HG02885 (cell line): ENCODE measurements around the gene TIAM1.
A peak's percentile ranks its signal among the peaks of the same experiment; 100 is the strongest.

ENCODE experiments used
- ATAC-seq: cut with Tn5 transposase; IDR thresholded peaks from one replicate; pipeline ENCODE4 v1.9.1; 2021; ENCODE audit warnings: mild to moderate bottlenecking; ENCODE audit not compliant: unreplicated experiment, poor library complexity

TIAM1 gene

DNA sequence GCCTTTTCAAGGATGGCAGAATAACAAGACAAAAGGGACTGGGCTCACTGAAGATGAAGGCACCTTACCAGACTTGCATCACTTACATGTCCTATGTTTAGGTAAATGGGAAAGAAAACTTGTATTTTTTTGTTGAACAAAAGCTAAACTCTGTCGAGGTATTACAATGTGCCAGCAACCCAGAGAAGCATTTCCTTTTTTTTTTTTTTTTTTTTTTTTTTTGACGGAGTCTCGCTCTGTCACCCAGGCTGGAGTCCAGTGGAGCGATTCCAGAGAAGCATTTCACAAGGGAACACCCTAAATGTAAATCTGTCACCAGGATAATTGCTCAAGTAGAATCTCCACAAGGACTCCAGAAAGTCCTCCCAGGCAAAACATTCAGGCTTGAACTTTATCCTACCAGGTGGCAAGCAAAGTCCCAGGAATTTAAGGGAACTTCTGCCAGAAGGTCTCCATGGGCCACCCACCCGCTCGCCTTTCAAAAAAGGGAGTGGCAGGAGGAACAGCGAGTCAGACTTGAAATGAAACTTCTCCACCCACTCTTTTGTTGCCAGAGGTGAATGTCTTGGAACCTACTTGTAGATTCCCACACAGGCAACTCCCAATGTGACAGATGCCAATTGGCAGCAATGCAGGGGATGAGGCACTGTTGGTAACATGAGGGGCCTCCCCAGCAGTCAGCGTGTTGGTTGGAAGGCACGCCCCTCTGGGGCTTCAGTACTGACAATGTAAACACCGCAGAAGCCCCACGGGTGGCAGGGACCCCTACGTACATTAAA is 125.0 kb downstream of the TIAM1 start:
- no peak for ATAC-seq

- ATAC-seq, result no peak
Measured at GRCh38 chr21:31216206-31216605, 127.9 kb downstream of the TIAM1 start.

GRCh38 chr21:31213787-31214186 is 130.3 kb downstream of the TIAM1 start:
- ATAC-seq, result no peak

DNA sequence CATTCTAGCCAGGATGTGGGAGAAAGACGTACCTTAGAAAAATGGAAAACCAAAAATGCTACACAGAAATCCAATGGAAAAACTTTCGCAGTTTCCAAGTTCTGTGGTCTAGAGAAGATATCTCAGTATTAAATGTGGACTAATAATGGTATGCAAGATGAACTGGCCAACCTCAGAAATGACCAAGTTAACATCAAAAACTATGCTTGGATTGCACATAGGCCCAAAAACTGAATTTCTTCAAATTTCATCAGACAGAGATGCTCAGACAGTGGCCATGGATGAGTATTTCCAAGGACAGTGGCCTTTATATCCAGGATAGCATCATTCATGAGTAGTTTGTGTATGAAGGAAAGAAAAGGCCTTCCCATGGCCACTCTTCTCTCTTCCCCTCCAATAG is 132.2 kb downstream of the TIAM1 start:
- no peak for ATAC-seq

- no peak for ATAC-seq
Measured at GRCh38 chr21:31205412-31205811, 138.6 kb downstream of the TIAM1 start.

GRCh38 chr21:31204801-31205200 is 139.3 kb downstream of the TIAM1 start:
- no peak for ATAC-seq

DNA sequence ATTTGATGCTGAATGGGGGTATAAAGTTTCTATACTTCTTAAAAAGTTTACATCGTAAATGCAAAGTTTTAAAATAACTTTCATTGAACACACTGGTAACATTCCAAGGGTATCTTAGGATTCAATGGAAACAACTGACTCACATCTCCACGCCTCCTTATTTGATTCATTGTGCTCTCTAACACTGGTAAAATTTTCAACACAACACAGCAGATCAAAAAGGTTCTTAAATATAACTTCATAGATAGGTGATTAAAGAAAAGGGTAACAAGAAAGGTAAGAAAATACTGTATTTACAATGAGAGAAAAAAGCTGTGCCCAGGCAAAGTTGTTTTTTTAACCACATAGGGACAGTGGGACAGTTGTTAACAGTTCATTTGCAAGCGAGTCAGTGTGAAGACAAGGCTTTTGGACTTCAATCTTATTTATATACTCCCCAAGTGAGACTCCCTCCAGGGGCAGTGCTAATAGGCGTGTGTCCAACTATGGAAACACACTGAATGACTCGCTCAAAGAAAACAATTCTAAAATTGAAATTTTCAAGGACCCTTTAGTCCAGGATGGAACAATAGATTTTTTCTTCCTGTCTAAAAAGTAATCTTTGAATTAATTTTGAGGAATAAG is 140.5 kb downstream of the TIAM1 start:
- ATAC-seq, result no peak

GRCh38 chr21:31201548-31201947 is 142.5 kb downstream of the TIAM1 start:
- peak; percentile 81 for ATAC-seq

GRCh38 chr21:31201144-31201543 is 142.9 kb downstream of the TIAM1 start:
- peak; percentile 23 for ATAC-seq

DNA sequence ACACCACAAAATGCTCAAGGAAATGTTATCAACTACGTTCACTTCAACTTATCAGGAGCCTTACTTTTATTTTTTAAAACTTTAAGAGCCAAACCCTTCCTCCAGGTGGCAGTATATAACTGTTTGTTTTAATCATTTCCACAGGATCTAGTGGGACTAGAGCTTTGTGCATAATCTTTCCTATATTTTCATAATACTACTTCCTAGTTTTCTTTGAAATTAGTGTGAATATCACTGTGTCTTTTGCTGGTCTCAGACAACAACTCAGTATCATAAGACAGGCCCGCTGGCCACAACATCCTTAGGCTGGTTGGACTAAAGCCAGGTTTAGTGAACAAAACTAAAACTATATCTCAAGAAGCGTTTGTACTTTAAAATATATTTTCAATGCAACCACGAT is 145.5 kb downstream of the TIAM1 start:
- no peak for ATAC-seq

- ATAC-seq, result no peak
Measured at GRCh38 chr21:31196724-31197123, 147.3 kb downstream of the TIAM1 start.

DNA sequence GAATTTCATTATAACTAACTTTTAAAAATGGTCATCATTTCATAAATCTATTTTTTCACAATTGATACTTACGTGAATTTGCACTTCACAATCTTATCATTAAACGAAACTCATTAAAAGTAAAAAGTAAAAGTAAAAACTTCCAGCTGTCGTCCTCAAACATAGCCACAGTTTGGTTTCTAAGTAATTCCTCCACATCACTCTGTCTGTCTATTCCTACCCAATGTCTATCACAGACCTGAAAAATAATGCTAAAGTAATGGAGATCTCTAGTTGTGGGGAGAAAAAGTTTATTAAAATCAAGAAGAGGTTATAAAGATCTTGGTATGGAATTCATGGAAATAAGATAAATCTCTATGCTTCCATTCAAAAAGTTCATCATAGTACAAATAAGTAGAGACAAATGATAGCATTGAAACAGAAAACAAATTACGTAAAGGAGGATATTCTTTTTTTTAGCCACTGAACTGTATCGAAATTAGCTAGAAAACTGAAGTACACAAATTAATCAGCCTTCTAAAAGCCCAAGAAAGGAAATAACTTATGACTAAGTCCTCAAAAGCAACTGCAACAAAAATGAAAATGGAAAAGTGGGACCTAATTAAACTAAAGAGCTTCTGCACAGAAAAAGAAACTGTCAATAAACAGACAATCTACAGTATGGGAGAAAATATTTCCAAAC is 148.6 kb downstream of the TIAM1 start:
- peak; percentile 77 for ATAC-seq

- ATAC-seq, result no peak
Measured at GRCh38 chr21:31194510-31195293, 149.4 kb downstream of the TIAM1 start.

GRCh38 chr21:31193761-31194160 is 150.3 kb downstream of the TIAM1 start:
- ATAC-seq, result no peak

- no peak for ATAC-seq
Measured at GRCh38 chr21:31191553-31191952, 152.5 kb downstream of the TIAM1 start.

- no peak for ATAC-seq
Measured at GRCh38 chr21:31190516-31190915, 153.5 kb downstream of the TIAM1 start.

GRCh38 chr21:31187499-31187898 is 156.6 kb downstream of the TIAM1 start:
- ATAC-seq, result no peak

GRCh38 chr21:31186916-31187315 is 157.1 kb downstream of the TIAM1 start:
- no peak for ATAC-seq

DNA sequence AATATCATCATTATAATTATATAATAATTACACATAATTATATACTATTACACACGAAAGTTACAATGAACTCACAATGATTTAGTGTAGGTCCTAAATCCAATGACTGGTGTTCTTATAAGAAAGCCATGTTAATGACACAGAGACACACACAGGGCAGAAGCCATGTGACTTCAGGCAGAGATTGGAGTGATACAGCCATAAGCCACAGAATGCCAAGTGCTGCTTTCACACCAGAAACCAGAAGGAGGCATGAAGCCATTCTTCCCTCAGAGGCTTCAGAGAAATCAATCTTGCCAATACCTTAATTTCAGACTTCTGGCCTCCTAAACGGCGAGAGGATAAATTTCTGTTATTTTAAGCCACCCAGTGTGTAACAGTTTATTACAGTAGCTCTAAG is 158.4 kb downstream of the TIAM1 start:
- no peak for ATAC-seq

GRCh38 chr21:31184876-31185275 is 159.2 kb downstream of the TIAM1 start:
- no peak for ATAC-seq

DNA sequence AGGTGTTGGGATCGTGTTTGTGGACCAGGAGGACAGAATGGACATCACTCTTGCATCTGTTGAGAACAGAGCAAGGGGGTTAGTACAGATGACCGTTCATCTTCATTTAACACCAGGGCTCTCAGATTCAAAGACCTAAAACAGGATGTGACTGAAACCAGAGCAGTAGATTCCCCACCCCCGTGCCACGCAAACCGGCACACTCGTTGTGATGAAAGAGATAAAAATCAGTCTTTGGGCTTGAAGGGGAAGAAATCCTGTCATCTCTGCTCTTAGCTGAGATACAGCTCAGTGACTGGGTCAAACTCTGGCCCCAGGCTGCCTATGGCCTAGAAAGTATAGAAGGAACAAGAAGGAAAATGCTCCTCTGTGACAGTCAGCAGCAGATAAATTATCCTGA is 159.6 kb downstream of the TIAM1 start:
- ATAC-seq, result peak; percentile 59
